Stomach smooth muscle (tissue), 2 donors: ENCODE results near the gene CRYL1.

ENCODE experiments used
- H3K27ac ChIP-seq: one replicate; pipeline ENCODE4 v1.7.0; 2013; ENCODE audit warnings: mild to moderate bottlenecking, low read length, inconsistent platforms
- H3K27me3 ChIP-seq, 2 donors: one replicate each; pipeline ENCODE4 v1.7.0; 2013; ENCODE audit warnings: low read length in 2 of 2; ENCODE audit not compliant: insufficient read depth in 2 of 2, control insufficient read depth in 1 of 2
- H3K36me3 ChIP-seq, 2 donors: one replicate each; pipeline ENCODE4 v1.7.0; 2013; ENCODE audit warnings: low read length in 2 of 2; ENCODE audit not compliant: control insufficient read depth in 2 of 2, insufficient read depth in 2 of 2
- H3K4me1 ChIP-seq: one replicate; pipeline ENCODE4 v1.7.0; 2013; ENCODE audit warnings: low read length; ENCODE audit not compliant: control insufficient read depth, insufficient read depth
- H3K4me3 ChIP-seq, 2 donors: one replicate each; pipeline ENCODE4 v1.7.0; 2013; ENCODE audit warnings: low read length in 2 of 2
- H3K9ac ChIP-seq, 2 donors: one replicate each; pipeline ENCODE4 v1.7.0; 2013; ENCODE audit warnings: low read length in 2 of 2, mild to moderate bottlenecking in 1 of 2
- H3K9me3 ChIP-seq, 2 donors: one replicate each; pipeline ENCODE4 v1.7.0; 2013; ENCODE audit warnings: low read length in 2 of 2; ENCODE audit not compliant: control insufficient read depth in 2 of 2
- donor health status: healthy.
- donor health status: Pancreatic carcinoma.

Gene CRYL1

DNA sequence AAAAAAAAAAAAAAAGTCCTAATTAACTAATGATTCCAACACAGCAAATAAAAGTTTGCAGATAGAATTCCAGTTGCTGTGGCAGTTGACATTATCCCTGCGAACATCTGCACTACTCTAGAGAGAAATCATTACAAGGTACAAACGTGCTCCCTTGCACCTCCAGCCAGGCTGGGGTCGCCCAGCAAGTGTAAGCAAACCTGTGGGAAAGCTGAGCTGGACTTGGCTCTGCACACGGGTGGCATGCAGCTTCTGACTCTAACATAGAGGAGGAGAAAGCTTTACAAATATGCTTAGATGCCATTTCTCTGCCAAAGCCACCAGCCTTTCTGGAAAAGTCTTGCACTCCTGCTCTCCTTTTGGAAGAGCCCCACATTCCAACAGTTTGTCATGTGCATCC lies 103.3 kb downstream of the CRYL1 start:
- H3K36me3 ChIP-seq = peaks cover 6 to 16% of the 10 kb centered on the region in 2 donors
- no peaks in the 10 kb centered on the region for H3K9me3 ChIP-seq
- H3K27me3 ChIP-seq = no peaks in the 10 kb centered on the region
- no peak overlapping the region for H3K4me3 ChIP-seq
- no peaks in the 10 kb centered on the region for H3K4me1 ChIP-seq
- H3K9ac ChIP-seq = no peak overlapping the region
- no peak overlapping the region for H3K27ac ChIP-seq

DNA sequence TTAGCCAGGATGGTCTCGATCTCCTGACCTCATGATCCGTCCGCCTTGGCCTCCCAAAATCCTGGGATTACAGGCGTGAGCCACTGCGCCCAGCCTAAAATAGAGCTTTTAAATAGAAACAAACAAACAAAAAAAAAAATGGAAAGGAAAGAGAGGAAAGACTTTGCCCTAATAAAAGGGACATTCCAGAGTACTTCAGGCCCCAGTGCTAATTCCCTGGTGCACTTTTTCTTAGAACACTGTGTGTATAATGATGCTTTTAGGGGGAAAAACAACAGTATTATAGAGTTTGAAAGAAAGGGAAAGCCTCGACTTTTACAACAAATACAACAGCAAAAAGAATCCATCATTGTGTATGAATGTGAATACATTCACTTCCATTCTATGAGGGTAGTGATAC lies 104.7 kb downstream of the CRYL1 start:
- Histone ChIP-seq H3K4me3 (no peak overlapping the region), H3K36me3 (peaks cover 3 to 13% of the 10 kb centered on the region in 2 donors), H3K9me3 (no peaks in the 10 kb centered on the region), H3K9ac (no peak overlapping the region), H3K27me3 (no peaks in the 10 kb centered on the region), H3K4me1 (no peaks in the 10 kb centered on the region), H3K27ac (no peak overlapping the region)

DNA sequence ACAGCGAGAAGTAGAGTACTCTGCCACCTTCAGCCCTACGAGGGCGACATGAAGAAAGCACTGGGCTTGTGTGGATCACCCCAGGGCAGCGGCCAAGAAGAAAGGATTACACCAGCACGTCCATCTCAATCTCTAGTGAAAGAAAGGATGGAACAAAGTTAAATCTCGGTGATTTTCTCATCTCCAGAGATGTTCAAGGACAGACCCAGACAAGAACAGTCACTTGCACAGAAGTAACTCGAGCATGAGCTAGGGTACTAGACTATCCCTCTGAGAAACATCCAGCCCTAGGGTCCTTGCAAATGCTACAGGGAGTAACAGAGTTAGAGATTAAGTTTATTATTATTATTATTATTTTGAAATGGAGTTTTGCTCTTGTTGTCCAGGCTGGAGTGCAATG lies 106.7 kb downstream of the CRYL1 start:
- Histone ChIP-seq H3K36me3 (peaks cover 3 to 5% of the 10 kb centered on the region in 2 donors), H3K27ac (no peak overlapping the region), H3K9me3 (no peaks in the 10 kb centered on the region), H3K27me3 (no peaks in the 10 kb centered on the region), H3K4me3 (no peak overlapping the region), H3K9ac (no peak overlapping the region), H3K4me1 (no peaks in the 10 kb centered on the region)

DNA sequence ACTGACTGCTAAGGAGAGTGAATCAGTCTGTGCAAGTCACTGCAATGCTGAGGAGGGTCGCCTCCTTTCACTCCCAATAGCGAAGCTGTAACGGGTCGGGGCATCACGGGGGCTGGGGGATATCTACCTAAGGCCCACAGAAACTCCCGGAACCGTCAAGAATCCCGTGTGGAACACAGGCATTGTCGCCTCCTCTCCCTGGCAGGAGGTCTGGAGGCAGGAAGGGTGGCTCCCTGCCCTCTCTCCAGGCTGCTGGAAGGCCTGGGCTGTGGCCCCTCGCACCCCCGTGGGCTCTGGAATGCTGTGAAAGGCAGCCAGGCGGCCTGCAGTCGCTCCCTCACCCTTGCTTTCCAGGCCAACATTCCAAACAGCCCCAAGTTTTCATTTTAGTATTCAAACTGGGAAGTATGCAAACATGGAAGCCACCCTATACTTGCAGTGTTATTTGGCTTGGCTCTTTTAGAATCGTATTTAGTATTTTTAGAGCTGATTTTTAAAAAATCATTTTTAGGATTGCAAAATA lies 109.4 kb downstream of the CRYL1 start:
- H3K27ac ChIP-seq = no peak overlapping the region
- H3K9me3 ChIP-seq = no peaks in the 10 kb centered on the region
- H3K4me1 ChIP-seq = no peaks in the 10 kb centered on the region
- no peak overlapping the region for H3K4me3 ChIP-seq
- H3K9ac ChIP-seq = no peak overlapping the region
- no peaks in the 10 kb centered on the region for H3K27me3 ChIP-seq
- H3K36me3 ChIP-seq = peaks cover 3 to 5% of the 10 kb centered on the region in 2 donors

DNA sequence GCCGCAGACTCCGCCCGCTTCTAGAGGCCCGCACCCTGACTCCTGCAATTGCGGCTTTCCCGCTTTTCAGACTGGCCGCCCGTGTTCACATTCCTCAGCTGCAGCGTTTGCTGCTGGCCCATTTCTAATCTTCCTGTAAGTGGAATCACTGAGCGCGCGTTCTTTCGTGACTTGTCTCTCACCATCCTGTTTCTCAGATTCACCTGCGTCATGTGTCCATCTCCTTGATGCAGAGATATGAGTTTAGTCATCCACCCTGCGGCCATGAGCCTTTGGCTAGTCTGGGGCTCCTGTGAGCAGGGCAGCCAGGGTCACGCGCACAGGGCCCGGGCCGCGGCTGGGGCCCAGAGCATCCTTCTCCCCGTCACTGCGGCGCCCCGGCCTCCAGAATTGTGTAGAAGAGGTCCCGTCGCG lies 110.0 kb downstream of the CRYL1 start:
- no peaks in the 10 kb centered on the region for H3K4me1 ChIP-seq
- H3K4me3 ChIP-seq = no peak overlapping the region
- H3K9ac ChIP-seq = no peak overlapping the region
- H3K27ac ChIP-seq = no peak overlapping the region
- no peaks in the 10 kb centered on the region for H3K9me3 ChIP-seq
- peaks cover 3 to 5% of the 10 kb centered on the region in 2 donors for H3K36me3 ChIP-seq
- H3K27me3 ChIP-seq = no peaks in the 10 kb centered on the region

DNA sequence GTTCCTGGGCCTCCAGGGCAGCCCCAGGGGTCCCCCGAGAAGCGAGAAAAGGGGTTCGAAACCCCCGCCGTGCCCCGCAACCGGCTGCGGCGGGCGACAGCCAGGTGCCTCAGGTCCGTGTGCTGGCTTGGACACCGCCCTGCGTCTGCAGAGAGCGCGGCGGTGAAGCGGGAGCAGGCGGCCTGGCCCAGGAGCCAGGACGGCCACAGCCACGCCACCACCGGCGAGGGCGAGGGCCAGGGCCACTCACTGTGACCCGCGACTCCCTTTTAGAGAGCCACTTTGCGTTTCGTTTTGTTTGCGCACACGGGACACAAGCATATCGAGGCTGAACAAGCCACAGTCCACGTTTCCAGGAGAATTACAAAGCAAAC lies 110.4 kb downstream of the CRYL1 start:
- Histone ChIP-seq H3K4me3 (no peak overlapping the region), H3K9ac (no peak overlapping the region), H3K4me1 (no peaks in the 10 kb centered on the region), H3K27ac (no peak overlapping the region), H3K9me3 (no peaks in the 10 kb centered on the region), H3K36me3 (peaks cover 3 to 5% of the 10 kb centered on the region in 2 donors), H3K27me3 (no peaks in the 10 kb centered on the region)

DNA sequence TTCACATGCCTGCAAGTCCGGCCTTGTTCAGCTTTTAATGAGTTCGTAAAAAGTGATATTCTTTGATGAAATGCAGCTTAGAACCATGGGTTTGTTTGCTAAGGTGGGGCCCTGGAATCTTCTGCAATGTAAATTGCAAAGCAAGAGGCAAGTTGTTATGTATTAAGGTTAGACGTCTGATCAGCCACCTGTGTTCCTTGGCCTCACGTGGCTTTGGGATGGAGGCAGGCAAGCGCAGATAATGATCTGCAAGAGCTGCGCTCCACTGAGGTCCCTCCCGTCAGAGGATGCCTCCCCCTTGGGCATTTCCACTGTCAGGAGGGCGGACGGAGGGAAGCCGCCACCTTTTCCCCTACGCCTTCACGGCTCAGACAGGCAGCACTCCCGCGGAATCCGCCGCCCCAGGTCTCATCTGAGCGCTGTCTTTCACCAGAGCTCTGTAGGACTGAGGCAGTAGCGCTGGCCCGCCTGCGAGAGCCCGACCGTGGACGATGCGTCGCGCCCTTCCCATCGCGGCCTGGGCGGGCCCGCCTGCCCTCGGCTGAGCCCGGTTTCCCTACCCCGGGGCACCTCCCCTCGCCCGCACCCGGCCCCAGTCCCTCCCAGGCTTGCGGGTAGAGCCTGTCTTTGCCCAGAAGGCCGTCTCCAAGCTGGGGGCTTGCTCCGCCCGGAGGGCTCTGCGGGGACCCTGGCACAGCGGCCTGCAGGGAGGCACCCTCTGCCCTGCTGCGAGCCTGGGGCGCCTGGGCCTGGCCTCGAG lies 110.9 kb downstream of the CRYL1 start:
- no peak overlapping the region for H3K27ac ChIP-seq
- peaks cover 3 to 5% of the 10 kb centered on the region in 2 donors for H3K36me3 ChIP-seq
- no peaks in the 10 kb centered on the region for H3K27me3 ChIP-seq
- H3K4me3 ChIP-seq = no peak overlapping the region
- H3K9me3 ChIP-seq = no peaks in the 10 kb centered on the region
- H3K9ac ChIP-seq = no peak overlapping the region
- no peaks in the 10 kb centered on the region for H3K4me1 ChIP-seq

DNA sequence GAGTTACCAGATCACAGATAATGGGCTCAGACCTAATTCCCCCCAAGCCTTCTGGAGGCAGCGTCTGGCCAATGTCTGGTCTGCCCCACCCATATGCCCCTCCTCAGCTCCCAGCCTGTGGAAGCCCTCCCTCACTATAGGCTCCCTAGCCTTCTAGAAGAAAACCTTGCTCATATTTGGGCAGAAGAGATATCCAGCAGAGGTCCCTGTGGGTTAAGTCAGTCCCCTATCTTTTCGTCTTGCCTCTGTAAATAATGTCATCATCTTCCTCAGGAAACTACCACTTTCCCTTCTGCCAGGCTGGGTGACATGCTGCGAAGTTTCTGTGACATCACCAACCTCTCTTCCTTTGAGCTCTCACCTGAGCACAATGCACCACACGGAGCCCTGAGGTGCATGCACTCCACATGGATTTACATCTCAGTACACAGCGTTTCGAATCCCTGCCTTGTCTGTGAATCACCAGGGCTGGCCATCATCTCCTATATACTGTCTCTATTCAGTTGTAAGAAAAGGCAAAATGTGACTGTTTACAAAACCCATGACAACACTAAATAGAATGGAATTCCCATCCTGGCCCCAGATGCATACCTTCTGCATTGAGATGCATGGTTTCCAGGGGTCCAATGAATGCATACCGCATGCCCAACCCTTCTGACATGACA lies 112.8 kb downstream of the CRYL1 start:
- Histone ChIP-seq H3K4me1 (no peaks in the 10 kb centered on the region), H3K9me3 (no peaks in the 10 kb centered on the region), H3K27ac (no peak overlapping the region), H3K27me3 (no peaks in the 10 kb centered on the region), H3K4me3 (no peak overlapping the region), H3K36me3 (peaks cover 0 to 2% of the 10 kb centered on the region in 2 donors), H3K9ac (no peak overlapping the region)

DNA sequence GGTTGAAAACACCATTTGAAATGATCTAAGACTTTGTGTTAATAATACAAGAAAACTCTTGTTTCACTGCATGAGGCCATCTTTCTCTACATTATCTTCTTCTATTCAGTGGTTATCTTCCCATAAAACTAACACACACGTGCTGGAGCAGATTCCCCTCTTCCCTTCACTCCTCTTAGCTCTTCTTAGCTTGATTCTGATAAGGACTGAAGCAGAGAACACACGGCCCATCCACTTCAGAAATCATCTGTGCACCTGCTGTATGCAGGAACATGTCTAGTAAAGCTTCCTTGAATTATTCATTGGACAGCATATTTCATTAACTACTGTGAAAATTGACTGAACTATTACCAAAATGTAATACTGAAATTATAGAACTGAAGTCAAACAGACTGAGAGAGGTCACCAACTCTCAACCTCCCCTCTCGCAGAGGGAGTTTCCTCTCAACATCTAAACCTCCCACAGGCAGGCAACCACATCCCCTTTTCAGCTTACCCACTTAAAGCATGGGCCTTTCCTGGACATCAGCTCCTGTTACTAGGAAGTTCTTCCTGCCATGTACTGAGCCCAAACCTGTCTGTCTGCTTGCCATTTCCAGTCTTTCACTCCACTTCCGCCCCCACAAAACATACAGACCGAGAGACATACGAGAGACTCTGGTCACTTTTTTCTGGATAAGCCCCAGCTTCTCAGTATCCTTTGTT lies 113.9 kb downstream of the CRYL1 start:
- H3K36me3 ChIP-seq = no peaks in the 10 kb centered on the region
- no peak overlapping the region for H3K4me3 ChIP-seq
- H3K27ac ChIP-seq = no peak overlapping the region
- H3K4me1 ChIP-seq = no peaks in the 10 kb centered on the region
- H3K27me3 ChIP-seq = no peaks in the 10 kb centered on the region
- H3K9me3 ChIP-seq = no peaks in the 10 kb centered on the region
- no peak overlapping the region for H3K9ac ChIP-seq

DNA sequence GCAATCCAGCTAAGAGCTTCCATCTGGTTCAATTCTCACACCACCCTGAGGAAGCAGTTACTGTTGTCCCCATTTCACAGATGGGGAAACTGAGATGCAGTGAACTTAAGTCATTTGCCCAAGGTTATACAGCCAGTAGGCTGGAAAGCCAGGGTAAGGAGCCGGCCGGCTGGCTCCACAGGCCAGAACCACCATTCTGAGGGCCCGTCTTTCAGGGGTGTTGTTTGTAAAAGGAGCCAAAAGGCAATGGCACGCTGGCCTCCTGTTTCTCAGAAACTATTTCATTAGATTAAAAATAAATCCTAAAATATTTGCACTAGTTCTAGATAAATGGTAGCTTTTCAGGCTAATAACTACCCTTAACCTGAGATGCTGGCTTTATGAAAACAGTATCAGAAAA lies 114.9 kb downstream of the CRYL1 start:
- Histone ChIP-seq H3K36me3 (no peaks in the 10 kb centered on the region), H3K9me3 (no peaks in the 10 kb centered on the region), H3K9ac (no peak overlapping the region), H3K27me3 (no peaks in the 10 kb centered on the region), H3K4me1 (no peaks in the 10 kb centered on the region), H3K27ac (no peak overlapping the region), H3K4me3 (no peak overlapping the region)
